T-helper 1 cell (primary cell): ENCODE measurements around the gene RND2.
"Not testable (repeated sequence)": the region's sequence is repeated elsewhere in the genome, so short reads cannot be mapped to it uniquely, and the experiment has no call there.

Source experiments
- DNase-seq, 5 donors: peaks; one replicate each; pipeline ENCODE4 v3.0.0-alpha.2; 2012 to 2020

Gene RND2

DNA sequence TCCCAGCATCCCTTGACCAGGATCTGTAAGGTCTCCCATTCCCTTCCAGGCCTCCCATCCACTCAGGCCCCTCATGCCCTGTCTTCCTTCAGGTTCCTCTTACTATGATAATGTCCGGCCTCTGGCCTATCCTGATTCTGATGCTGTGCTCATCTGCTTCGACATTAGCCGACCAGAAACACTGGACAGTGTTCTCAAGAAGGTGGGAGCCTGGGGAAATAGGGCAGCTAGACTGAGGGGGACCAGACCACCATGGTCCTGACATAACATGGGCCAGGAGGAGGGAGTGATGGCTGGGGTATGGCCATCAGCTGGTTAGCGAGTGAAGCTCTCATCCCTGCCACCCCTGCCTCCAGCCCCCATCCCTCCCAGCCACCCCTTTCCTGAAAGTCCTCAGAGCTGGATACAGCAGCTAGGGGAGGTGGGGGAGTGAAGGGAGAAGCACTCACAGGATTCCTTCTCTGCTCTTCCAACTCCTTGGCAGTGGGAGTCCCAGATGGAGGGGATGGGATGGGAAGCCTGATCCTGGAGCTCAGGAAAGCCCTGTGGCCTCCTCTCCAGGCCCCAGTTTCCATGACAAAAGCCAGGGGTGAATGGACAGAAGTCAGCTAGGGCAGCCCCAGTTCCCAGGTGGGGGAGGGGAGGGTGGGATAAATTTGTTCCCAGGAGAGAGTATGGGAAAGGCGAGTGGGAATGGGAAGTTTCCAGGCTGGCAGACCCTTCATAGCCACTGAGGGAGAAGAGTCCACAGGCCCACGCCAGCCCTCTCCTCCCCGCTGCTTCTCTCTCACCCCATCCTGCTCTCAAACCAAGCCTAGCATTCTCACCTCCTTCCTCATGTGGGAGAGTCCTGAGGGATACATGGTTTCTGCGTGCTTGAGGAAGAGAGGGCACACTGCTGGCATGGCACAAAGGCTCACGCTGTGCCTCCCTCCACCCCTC lies 2.3 kb downstream of the RND2 start:
- no peak for DNase-seq

DNA sequence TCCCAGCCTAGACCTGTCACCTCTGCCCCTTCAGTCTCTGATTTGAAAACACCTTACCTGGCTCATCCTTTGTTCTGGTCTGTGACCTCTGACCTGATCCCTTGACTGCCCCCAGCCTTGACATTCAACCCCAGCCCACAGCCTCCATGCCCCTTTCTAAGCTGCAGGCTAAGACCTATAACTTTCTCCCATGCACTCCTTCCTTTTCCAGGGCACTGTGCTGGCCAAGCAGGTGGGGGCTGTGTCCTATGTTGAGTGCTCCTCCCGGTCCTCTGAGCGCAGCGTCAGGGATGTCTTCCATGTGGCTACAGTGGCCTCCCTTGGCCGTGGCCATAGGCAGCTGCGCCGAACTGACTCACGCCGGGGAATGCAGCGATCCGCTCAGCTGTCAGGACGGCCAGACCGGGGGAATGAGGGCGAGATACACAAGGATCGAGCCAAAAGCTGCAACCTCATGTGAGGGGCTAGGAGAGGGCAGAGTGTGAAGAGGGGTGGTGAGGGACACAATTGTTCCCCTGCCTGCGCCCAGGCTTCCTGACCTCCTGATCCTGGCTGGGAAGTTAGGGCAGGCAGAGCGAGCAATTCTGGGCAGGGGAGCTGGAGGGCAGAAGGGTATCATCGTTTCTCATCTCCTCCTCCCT lies 3.3 kb downstream of the RND2 start:
- no peak for DNase-seq

DNA sequence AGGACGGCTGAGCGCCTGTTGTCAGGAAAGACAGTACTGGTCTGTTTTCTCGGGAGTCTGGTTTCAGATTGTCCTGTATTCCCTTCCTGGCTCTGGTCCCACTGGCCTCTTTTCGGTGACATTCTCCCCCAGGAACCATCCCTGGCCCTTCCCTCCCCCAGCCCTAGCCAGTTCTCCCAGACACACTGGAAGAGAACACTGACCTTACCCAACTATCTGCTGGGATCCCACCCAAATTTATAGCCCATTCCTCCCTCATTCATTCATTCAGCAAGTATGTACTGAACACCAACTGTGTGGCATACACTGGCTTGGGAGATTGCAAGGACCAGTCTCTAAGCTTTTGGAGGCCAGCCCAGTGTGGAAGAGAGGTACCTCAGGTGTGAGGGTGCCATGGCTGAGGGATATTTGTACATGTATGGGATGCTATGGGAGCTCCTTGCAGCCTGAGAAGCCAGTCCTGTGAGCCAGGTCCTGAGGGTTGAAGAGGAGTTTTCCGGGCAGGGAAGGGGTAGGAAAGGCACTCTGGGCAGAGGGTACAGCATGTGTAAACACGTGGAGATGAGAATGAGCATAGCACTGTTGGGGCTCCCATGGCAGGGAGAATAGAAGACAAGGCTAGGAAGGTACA lies 5.2 kb downstream of the RND2 start:
- no peak for DNase-seq

DNA sequence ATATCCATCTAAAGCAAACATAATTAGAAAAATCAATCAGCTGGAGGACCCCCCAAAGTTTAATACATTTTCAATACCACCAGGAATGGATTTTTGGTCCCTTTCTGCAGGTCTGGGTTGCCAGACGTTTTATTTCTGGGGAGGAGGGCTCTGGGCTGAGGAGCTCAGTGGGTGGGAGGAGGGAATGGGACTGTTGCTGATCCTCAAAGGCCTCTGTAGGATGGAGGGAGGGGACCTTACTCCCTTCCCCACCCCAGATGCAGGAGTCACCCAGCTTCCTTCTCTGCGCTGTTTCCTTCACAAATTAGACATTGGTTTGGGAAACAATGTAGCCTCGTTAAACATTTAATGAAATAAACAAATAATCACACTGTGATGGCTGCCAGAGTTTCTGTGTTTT lies 6.6 kb downstream of the RND2 start:
- DNase-seq: no peak

DNA sequence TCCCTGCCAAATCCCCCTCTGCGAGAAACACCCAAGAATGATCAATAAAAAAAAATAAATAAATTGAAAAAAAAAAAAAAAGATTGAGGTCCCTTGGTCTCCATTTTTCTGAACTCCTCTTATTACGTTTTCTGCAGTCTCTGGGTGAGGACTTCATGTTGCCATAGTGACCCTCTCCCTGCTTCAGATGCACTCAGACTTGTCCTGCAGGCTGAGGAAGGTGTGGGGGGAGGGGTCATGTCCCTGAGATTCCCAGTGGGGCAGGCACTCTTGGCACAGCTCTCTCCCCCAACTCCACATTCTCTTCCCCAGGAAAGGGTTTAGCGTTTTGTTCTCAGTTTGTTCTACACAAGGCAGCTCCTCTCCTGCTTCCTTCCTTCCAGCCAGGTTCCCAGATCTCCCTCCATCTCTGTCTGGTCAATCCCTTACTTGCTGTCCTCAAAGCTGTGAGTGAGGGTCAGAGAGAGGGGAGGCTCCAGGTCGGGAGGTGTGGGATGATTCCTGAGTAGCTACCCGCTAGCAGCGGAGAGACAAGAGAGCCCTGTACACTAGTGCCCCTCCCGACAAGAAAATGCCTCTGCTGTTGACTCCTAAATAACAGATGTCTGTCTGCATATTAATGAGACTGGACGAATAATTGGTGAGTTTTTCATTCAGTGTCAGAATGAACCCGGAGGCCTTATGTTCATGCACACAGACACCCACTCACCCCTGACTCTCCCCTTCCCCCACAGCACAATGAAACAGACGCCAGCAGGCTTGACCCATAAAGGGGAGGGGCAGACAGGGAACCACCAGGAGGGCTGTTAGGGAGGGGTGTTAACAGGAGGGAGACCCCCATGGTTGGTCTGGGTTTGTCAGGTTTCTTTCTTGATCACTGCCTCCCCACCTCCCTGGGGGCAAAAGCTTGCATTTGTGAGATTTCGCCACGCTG lies 9.2 kb downstream of the RND2 start:
- no peak for DNase-seq

DNA sequence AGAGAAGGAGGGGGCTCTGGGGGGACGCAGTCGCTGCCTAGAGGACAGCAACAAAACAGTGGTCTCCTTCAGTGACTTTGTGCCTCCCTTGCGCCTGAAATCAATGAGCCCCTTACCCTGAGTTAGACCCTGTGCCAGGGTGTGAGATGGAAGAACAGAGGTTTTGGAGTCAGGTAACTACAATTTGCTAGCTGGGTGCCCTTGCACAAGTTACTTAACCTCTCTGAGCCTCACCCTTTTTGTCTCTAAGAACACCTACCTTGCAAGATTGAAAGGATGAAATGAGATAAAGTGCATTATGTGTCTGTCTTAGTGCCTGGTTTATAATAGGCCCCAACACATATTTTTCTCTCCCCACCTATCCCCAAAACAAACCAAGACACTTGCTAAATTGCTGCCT lies 9.9 kb downstream of the RND2 start:
- DNase-seq: no peak

DNA sequence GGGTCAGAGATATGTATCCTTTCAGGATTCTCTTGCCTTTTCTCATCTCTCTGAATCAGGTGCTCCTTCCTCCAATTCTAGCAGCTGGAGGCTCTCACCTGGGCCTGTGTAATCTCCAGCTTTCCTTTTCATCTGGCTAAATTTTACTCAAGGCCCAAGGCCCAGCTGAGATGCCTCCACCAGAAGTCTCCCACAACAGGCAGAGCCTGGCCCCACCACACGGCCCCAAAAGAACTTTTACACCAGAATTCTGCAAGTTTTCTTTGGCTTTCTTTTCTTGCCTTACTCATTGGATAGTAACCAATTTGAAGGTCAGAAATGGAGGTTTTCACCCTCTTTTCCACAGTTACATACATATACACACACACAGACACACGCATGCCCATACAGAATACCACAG lies 14.6 kb downstream of the RND2 start:
- DNase-seq: no peak

GRCh38 chr17:43040655-43041054 lies 15.6 kb downstream of the RND2 start:
- DNase-seq: no peak

DNA sequence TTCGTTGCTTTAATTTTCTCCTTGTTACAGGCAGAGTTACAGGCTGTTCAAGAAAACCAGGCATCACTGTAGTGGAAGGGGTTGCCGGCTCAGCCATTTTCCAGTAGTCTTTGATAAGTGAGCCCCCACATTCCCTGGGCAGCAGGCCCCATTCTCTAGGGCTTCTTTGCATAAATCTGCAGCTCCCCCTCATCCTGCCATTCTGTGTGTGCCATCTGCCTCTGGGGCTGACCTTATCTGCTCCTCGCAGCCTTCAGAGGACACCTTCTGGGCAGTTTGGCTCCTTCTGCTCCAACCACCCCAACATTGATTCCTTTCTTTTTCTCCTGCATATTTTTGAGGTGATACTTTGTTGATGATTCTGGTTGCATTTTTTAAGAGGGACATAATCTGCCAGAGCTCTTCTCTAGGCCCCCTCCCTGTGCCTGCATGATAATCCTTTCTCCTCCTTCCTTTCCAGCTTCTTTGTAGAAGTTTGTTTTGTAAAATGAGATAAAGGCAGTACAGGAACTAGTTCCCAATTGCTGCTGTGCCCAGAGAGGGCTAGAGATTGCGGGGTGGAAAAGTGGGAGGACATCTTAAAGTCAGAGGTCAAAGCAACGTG lies 17.1 kb downstream of the RND2 start:
- DNase-seq: no peak

DNA sequence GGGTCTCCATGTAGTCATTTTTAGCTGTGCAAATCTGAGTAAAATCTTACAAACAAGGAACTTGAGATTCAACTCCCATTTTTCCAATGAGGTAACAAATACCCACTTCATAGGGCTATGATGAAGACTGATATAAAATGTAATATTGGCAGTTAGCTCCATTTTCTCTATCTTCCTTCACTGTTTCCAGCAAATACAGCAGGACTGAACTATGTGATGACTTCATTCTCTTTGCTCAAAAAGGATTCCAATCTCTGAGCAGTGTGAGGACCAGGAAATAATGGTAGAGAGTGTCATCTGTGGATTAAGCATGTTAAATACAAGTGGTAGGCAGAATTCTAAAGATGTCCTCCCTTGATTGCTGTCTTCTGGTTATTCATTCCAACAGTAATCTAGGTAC lies 18.3 kb downstream of the RND2 start:
- no peak for DNase-seq

DNA sequence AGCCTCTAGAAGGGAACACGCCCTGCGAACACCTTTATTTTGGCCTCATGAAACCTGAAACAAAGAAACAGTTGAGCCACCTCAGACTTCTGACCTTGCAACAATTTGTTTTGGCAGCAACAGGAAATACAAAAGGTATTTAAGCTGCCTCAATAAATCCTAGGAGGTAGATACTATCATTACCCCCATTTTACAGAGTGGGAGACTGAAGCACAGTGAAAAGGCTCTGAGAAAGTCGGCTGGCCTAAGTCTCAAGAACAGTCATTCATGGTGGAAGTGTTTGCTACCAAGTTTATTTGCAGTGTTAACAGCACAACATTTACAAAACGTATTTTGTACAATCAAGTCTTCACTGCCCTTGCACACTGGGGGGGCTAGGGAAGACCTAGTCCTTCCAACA lies 19.0 kb downstream of the RND2 start:
- DNase-seq: no peak

GRCh38 chr17:43051969-43052368 lies 26.9 kb downstream of the RND2 start:
- DNase-seq: no peak

DNA sequence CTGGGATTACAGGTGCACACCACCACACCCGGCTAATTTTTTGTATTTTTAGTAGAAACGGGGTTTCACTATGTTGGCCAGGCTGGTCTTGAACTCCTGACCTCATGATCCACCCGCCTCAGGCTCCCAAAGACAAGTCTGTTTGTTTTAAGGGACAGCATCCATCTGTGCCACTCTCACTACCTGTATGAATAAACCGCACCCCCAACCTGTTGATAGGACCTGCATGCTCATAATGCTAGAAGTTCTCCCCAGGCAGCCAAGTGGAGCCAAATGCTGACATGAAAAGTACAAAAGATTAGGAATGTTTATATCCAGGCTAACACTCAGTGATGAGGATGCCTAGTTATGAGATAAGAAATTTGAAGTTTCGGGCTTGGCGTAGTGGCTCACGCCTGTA lies 28.0 kb downstream of the RND2 start:
- DNase-seq: not testable (repeated sequence)

GRCh38 chr17:43056051-43056450 lies 31.0 kb downstream of the RND2 start:
- no peak for DNase-seq

GRCh38 chr17:43062984-43063638 lies 38.1 kb downstream of the RND2 start:
- no peak for DNase-seq

GRCh38 chr17:43068570-43069367 lies 43.7 kb downstream of the RND2 start:
- DNase-seq: no peak

GRCh38 chr17:43069368-43069898 lies 44.4 kb downstream of the RND2 start:
- no peak for DNase-seq

DNA sequence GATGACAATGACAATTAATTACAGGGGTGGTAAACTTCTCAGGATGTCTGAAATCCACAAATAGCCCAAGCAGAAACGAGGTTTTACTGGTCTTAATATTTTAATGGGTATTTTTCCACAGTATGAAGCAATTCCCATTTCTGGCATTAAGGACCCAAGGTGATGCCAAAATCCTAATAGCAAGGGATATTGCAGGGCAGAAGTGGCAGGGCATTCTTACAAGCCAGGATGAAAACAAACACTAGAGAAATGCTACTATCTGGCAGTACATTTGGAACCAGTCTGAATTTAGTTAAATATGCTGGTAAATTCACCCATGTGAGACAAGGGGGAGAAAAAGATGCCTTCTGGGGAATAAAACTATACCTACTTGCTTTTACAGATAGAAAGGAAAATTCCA lies 45.2 kb downstream of the RND2 start:
- DNase-seq: no peak

- DNase-seq: no peak
These were observed 45.8 kb downstream of the RND2 start for GRCh38 chr17:43070872-43071271.

DNA sequence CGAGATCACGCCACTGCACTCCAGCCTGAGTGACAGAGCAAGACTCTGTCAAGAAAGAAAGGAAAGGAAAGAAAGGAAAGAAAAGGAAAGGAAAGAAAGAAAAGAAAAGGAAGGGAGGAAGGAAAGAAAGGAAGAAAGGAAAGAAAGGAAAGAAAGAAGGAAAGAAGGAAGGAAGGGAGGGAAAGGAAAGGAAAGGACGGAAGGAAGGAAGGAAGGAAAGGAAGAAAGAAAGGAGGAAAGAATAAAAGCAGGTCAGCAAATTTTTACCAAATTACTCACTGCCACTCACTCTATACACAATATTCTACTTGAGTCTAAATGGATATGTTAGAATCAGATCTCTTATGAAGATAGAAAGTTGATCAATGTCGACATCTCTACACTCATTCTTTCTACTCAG lies 49.8 kb downstream of the RND2 start:
- no peak for DNase-seq
